GM19452 (cell line): ENCODE measurements around the gene BCO1.

Experiments used
- ATAC-seq: cut with Tn5 transposase; IDR thresholded peaks from one replicate; pipeline ENCODE4 v1.9.1; 2021; ENCODE audit not compliant: unreplicated experiment

The BCO1 gene

GRCh38 chr16:81273223-81273950 lies 34.9 kb downstream of the BCO1 start:
- no peak for ATAC-seq

- no peak for ATAC-seq
Measured at GRCh38 chr16:81275064-81275532, 36.6 kb downstream of the BCO1 start.

GRCh38 chr16:81275795-81276194 lies 37.3 kb downstream of the BCO1 start:
- ATAC-seq, result no peak

GRCh38 chr16:81276323-81276722 lies 37.8 kb downstream of the BCO1 start:
- no peak for ATAC-seq

- no peak for ATAC-seq
Measured at GRCh38 chr16:81277541-81278080, 39.1 kb downstream of the BCO1 start.

- no peak for ATAC-seq
Measured at GRCh38 chr16:81278526-81278925, 40.0 kb downstream of the BCO1 start.

DNA sequence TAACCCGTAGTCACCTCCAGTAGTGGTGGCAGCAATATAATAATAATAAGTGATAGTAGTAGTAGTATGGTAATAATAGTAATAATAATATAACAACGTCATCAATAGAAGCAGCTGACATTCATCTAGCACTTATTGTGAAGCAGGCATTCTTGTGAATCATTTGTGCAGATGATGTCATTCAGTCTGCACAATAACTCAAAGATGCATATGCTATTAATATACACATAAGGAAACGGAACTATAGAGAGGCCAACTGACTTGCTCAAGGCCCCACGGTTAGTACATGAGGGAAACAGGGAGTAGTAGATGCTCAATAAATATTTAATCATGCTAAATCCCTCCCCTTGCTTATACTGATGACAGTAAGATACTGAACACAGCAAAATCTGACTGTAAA lies 40.9 kb downstream of the BCO1 start:
- ATAC-seq, result no peak

GRCh38 chr16:81280393-81280792 lies 41.9 kb downstream of the BCO1 start:
- ATAC-seq, result no peak

GRCh38 chr16:81283044-81283443 lies 44.6 kb downstream of the BCO1 start:
- no peak for ATAC-seq

GRCh38 chr16:81284995-81285600 lies 46.6 kb downstream of the BCO1 start:
- ATAC-seq, result no peak

DNA sequence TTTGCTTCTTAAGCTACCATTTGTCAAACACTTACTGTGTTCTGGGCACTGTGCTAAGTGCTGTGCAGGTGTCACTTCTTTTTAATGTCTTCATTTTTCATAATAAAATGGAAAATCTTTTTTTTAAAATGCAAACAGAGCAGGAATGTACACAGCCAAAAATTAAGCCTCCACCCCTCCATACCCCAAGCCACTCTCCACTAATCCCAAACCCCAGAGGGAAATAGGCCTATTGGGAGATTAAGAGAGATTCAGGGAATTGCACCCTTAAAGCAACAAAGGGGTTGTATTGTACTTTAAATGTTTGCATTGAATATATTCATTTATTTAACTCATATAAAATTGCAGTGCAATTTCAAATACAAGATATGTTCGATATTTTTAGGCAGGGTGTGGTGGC lies 47.7 kb downstream of the BCO1 start:
- no peak for ATAC-seq

DNA sequence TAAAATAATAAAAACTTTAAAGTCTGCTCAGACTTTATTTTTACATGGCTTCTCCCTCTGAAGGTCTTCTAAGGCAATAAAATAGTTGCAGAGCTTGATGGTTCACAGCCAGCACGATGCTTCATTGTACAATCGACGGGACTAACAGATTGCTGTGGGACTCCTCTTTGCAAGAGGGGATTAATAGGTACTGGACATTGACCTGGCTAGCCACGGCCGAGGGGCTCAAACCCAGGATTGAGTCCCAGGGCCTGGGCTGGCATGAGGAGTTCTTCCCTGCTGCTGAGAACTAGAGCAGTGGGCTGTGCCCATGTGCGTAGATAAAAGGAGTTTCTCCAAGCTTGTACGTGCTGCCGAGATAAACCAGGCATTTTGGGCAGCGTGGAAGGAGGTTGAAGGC lies 52.6 kb downstream of the BCO1 start:
- no peak for ATAC-seq

DNA sequence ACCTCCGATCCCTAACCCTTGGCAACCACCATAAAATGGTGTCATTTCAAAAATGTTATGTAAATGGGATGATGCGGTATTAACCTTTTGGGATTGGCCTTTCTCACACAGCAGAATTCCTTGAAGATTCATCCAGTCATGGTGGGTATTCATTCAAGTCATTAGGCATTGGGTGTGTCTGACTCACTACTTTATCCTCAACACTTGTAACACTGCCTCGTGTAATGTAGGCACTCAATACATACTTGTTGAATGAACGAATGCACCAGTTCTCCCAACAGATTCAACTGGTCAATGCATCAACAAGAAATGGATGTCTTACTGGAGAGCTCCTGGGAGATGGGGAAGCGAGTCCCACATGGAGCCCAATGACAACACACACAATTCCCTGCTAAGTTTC lies 54.4 kb downstream of the BCO1 start:
- no peak for ATAC-seq

DNA sequence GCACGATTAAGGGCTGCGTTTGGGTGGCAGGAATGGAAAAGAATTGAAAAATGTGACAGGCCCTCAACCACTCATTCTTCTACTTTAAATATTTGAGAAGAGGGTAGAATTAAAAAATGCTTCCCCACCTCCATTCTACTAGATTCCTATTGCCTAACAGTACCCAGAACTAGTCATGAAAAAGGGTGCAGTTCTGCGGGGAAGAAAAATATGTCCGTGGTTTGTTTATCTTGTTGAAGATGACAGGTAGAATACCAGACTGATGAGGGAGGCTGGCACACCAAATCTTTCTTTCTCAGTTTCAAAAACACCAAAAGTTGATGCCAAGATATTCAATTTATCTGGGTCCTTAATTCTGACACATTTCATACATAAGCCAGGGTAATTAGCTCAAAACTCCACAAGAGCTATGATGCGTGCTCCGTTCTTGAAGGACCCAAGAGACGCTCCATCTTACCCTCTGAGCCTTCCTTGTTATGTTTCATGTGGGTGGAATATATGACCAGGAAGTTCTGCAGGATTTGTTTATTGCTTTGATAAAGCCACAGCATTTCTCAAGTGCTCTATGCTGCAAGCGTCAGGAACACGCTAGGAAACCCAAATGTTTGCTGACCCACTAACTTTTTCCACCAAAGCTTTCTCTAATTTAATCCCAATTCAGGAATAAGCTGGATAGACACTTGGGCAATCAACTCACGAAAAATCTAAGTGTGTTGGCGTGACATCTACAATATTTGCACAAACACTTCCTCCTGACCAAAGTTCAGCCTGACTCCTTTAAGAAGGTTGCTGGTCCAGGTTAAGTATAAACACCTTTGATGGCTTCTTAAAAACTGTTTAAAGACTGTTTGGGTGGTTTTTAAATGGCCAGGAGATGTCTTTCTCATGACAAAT lies 55.7 kb downstream of the BCO1 start:
- ATAC-seq, result no peak

GRCh38 chr16:81296631-81297030 lies 58.1 kb downstream of the BCO1 start:
- no peak for ATAC-seq

DNA sequence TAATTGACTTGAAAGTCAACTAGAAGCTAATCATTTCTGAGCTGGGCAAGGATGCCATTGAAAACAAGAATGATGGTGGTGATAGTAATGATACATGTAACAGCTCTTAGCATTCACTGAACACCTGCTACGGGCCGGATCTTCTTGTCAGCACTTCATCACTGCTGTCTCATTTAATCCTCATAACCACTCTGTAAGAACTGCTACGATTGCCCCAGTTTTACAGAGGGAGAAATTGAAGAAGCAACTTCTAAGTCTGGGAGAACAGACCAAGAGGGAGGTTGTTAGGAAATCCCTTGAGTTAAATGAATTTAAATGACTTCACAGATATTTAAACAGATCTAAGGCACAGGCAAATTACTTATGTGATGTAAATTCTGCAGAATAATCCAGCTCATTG lies 69.3 kb downstream of the BCO1 start:
- no peak for ATAC-seq

- ATAC-seq, result no peak
Measured at GRCh38 chr16:81310045-81310644, 71.7 kb downstream of the BCO1 start.

DNA sequence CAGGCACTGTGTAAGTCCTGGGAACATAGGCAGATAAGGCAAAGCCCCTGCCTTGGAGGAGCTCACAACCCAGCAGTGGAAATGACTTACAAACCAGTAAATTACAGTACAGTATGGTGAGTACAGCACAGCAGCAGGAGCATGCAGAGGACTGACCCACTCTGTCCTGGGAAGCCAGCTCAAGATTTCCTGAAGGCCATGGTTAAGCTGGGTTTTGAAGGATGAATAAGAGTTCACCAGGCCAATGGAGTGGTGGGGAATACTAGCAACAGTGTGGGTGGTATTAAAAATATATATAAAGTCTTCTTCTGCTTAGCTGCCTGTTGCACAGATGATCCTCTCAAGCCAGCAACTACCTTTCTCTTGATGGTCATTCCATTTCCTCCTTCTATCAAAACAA lies 73.3 kb downstream of the BCO1 start:
- ATAC-seq, result no peak

GRCh38 chr16:81313701-81314602 lies 75.5 kb downstream of the BCO1 start:
- ATAC-seq, result no peak
